Right forelimb (tissue), 1 donor: Measurements from ENCODE around the gene TSHZ3.

Source experiments
- DNase-seq: peaks from one replicate; pipeline ENCODE4 v3.0.0-alpha.2; 2018

TSHZ3 gene

GRCh38 chr19:31334101-31334848 is 15.0 kb downstream of the TSHZ3 start:
- DNase-seq = no peak

DNA sequence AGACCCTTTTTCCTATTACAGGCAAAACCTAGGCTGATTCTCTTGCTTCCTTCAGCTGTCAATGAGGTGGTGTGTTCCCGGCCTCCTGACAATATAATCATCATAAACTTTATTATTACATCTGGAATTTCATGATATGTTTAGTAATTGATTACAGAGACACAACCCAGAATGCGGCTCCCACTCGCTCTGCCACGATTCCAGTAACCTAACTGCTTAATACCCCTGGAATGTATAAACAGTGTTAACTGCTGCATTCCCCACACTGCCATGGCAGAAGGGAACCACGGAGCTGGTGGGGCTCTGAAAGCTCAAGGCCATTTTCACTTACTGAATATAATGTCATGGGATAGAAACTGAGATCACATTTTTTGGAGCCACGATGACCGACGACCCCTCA is 17.1 kb downstream of the TSHZ3 start:
- DNase-seq = no peak

GRCh38 chr19:31331536-31331935 is 17.7 kb downstream of the TSHZ3 start:
- no peak for DNase-seq

GRCh38 chr19:31330761-31331160 is 18.5 kb downstream of the TSHZ3 start:
- DNase-seq = no peak

GRCh38 chr19:31330237-31330636 is 19.0 kb downstream of the TSHZ3 start:
- no peak for DNase-seq

GRCh38 chr19:31329819-31330218 is 19.4 kb downstream of the TSHZ3 start:
- DNase-seq = no peak

DNA sequence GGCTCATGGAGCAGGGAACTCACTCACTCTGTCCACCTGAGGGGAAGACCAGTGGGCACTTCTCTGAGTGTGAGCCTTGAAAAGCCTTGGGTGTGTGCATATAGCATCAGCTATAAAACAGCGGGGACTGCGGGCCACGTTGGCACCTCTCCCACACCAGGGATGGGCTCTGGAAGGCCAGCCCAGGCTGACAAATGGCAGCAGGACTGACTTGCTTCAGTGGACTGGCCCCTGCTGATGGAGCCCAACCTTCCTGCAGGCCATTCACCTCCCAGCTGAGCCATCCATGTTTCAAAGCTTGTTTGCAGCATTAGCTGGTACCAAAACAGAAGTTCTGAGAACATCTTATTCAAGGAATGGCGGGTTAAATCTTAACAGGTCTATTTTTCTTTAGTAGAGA is 21.0 kb downstream of the TSHZ3 start:
- DNase-seq = no peak

DNA sequence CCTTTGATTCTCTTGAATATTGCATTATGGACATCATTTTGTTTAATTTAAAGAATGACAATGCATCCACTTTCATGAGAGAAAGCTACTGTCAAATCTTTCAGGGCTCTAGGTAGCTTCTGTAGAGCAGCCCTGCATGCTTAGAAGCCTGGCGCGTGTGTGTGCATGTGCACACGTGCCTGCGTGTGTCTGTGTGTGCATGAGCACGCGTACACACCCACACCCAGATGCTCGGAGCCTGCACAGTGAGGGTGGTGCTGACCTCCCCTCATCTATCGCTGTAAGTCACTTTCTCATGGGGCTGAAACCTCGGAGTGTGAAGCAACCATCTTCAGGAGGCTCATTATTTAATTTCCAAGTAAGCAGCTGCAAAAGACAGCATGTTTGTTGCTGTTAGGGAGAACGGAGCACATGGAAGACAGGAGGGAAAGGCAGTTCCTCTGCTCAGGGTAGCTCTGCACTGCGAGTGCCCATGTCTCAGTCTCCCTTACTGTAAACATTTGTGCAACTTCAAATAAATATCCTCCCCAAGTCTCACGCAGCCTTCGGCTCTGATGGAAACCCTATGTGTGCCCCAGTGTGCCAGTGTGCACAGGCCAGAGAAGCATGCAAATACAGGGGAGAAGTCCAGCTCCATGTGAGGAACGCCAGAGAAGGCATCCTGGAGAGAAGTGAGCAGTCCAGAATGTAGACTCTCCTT is 22.8 kb downstream of the TSHZ3 start:
- no peak for DNase-seq

- no peak for DNase-seq
Observed at GRCh38 chr19:31325342-31325741, 23.9 kb downstream of the TSHZ3 start.

- DNase-seq = no peak
Observed at GRCh38 chr19:31319465-31319864, 29.8 kb downstream of the TSHZ3 start.

- no peak for DNase-seq
Observed at GRCh38 chr19:31318790-31319425, 30.3 kb downstream of the TSHZ3 start.

GRCh38 chr19:31317570-31317969 is 31.7 kb downstream of the TSHZ3 start:
- no peak for DNase-seq

- DNase-seq = peak; percentile 54
Observed at GRCh38 chr19:31317093-31317492, 32.1 kb downstream of the TSHZ3 start.

GRCh38 chr19:31316201-31316951 is 32.9 kb downstream of the TSHZ3 start:
- DNase-seq = no peak

- no peak for DNase-seq
Observed at GRCh38 chr19:31315652-31316051, 33.6 kb downstream of the TSHZ3 start.

- DNase-seq = no peak
Observed at GRCh38 chr19:31314849-31315629, 34.2 kb downstream of the TSHZ3 start.

DNA sequence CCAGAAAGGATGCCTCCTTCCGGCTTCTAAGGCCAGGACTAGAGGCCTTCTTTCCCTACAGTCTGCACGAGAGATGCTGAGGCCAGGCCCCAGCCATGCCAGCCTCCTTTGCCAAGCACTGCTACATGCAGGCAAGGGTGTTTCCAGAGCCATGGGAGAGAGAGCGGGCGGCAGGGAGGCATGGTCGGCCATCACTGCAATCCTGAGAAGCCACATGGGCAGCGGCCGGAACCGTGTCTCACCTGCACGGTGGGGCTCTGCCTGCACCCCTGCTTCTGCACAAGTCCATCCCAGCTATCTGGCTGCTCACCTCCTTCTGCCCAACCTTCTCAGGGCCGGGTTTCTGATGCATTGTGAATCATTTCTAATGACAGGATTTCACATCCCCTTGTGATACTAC is 35.1 kb downstream of the TSHZ3 start:
- no peak for DNase-seq

DNA sequence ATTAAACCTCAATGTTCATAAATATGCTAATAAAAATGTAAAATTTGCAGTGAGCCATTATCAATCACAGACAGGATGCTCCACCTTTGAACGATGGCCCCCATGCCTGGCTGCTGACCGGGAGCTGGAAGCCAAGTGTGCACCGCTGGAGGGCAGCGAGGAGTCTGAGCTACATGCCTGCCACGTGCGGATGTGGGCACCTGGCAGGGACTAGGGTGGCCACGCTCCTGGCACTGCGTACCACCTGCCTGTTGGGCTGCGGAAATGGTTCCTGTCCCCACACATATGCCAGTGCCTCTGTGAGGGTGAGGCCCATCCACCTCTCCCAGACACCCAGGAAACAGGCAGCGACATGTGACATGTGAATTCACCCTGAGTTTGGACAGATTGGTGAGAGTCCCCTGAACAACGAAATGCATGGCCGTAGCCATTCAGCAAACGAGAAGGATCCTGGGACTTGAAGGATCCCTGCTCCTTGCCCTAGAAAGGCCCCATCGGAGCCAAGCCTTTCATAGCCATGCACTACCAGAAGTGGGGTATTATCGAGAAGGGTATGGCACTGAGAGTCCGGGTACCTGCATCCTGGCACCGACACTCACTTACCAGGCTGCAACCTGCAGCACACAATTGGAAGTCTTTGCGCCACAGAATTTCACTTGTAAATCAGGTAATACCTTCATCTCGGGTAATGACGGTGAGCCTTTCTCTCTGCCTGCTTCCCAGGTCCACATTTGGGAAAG is 35.8 kb downstream of the TSHZ3 start:
- DNase-seq = no peak

DNA sequence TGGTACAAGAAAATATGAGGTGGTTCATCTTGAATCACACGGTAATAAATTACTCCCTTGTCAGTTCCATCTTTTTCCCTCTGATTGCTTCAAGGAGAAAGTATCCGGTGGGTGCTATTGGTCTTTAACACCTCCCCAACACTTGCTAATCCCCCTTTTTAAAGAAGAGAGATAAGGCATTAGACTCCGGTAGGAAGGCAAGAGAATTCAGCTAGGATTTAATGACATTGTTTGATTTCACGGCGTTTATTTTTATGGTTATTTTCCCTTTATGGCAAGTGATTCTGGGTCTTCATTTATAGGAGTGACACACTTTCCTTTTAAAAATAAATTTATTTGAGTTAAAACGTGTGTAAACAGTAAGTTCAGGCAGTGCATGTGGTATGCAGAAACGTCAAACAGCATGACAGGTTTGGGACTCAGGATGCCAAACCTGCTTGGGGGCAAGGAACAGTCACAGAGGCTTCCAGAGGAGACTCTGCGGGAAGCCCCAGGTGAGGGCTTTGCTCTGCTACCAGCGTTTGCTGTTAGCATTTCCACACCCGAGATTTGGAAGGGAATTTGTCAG is 36.5 kb downstream of the TSHZ3 start:
- DNase-seq = no peak

DNA sequence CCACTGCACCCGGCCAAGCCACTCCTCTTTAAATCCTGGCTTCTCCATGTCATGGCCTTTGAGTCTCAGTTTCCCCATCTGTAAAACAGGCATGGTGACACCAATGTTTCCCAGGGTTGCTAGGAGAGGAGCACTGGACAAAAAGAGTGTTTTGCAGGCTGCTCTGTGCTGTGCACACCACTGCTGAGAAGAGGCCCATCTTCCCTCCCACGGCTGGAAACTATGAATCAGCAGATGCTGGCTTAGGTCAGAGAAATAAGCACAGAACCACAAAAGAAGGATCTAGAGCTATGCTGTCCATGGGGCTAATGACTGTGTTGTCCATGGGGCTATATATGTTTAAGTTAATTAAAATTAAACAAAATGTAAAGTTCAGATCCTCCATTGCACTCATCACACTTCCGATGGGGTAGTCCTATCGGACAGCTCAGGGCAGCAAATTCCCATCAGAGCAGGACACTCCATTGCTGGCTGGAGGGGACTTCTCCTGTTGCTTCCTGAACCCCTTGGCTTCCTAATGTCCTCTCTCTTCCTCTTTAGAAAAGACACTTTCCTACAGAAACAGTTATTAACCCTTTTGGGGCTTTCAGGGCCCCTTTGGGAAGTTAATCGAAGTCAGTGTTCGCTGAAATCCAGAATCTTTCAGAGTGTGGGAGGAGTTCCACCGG is 37.1 kb downstream of the TSHZ3 start:
- DNase-seq = no peak
